GM21360 (cell line): ENCODE data around the gene LAG3.

ENCODE experiments used
- ATAC-seq: cut with Tn5 transposase; IDR thresholded peaks from one replicate; pipeline ENCODE4 v1.9.1; 2021; ENCODE audit warnings: mild to moderate bottlenecking, moderate library complexity; ENCODE audit not compliant: unreplicated experiment

The LAG3 gene

GRCh38 chr12:6752921-6753771 lies 19.2 kb upstream of the LAG3 start, which contains the start of gene MLF2:
TSS of gene MLF2 (minus strand) at chr12:6753141. CDS start at chr12:6752334, 807 bp downstream.
- ATAC-seq, result peak; percentile 77

GRCh38 chr12:6753772-6754356 lies 18.5 kb upstream of the LAG3 start:
- ATAC-seq, result no peak

- no peak for ATAC-seq
Measured at GRCh38 chr12:6754411-6754810, 17.9 kb upstream of the LAG3 start.

- ATAC-seq, result no peak
Measured at GRCh38 chr12:6757028-6757690, 15.2 kb upstream of the LAG3 start.

- no peak for ATAC-seq
Measured at GRCh38 chr12:6758506-6759095, 13.7 kb upstream of the LAG3 start.

- ATAC-seq, result no peak
Measured at GRCh38 chr12:6759741-6760140, 12.6 kb upstream of the LAG3 start.

GRCh38 chr12:6763380-6763779 lies 8.9 kb upstream of the LAG3 start:
- ATAC-seq, result no peak

- peak; percentile 69 for ATAC-seq
Measured at GRCh38 chr12:6764011-6764828, 8.1 kb upstream of the LAG3 start.

GRCh38 chr12:6765048-6765633 lies 7.2 kb upstream of the LAG3 start:
- ATAC-seq, result no peak

GRCh38 chr12:6765634-6766581 lies 6.4 kb upstream of the LAG3 start, which contains the start of gene PTMS:
TSS of gene PTMS (plus strand) at chr12:6766363. CDS start at chr12:6766706, 343 bp downstream.
- ATAC-seq, result no peak

GRCh38 chr12:6766651-6767349 lies 5.5 kb upstream of the LAG3 start:
- ATAC-seq, result peak; percentile 48

- no peak for ATAC-seq
Measured at GRCh38 chr12:6767353-6768319, 4.7 kb upstream of the LAG3 start.

GRCh38 chr12:6768437-6768914 lies 3.8 kb upstream of the LAG3 start:
- ATAC-seq, result no peak

- ATAC-seq, result no peak
Measured at GRCh38 chr12:6768990-6769389, 3.3 kb upstream of the LAG3 start.

GRCh38 chr12:6769666-6770065 lies 2.7 kb upstream of the LAG3 start:
- ATAC-seq, result no peak

GRCh38 chr12:6770094-6770493 lies 2.2 kb upstream of the LAG3 start:
- ATAC-seq, result no peak

GRCh38 chr12:6770600-6770999 lies 1.7 kb upstream of the LAG3 start:
- ATAC-seq, result no peak
